ENCODE measurements around the gene CELF4.

Gene CELF4

DNA sequence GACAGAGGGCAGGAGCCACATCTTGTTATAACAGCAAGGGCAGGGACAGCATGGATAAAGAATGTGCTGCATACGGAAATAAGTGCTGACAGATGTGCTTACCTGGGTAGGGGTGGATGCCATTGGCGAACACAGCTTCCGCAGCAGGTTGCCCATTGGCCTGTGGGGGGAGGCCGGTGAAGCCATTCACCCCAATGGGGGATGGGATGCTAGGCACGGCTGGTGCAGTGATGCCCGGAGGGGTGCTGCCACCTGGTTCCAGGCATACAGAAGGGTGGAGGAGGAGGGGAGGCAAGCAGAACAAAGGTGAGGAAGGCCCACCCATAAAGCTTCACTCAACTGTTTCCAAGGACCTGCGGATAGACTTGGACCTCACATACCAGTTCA, 294.9 kb downstream of the CELF4 start:
- H3K27me3 ChIP-seq (ENCODE audit: control insufficient read depth in 5 of 5, insufficient read depth in 4 of 5, low read length in 5 of 5), result peaks cover 14 to 40% (median 37%) of the 10 kb centered on the region in 5 donors
- no peak overlapping the region for H3K9ac ChIP-seq (ENCODE audit: low read length in 5 of 5)
- H3K4me3 ChIP-seq (ENCODE audit: low read depth in 1 of 5, low read length in 5 of 5), result no peak overlapping the region
- no peaks in the 10 kb centered on the region for H3K9me3 ChIP-seq (ENCODE audit: control insufficient read depth in 5 of 5, low read length in 5 of 5)
- H3K27ac ChIP-seq (ENCODE audit: low read depth, low read length), result no peak overlapping the region
- H3K36me3 ChIP-seq (ENCODE audit: control insufficient read depth in 5 of 5, insufficient read depth in 5 of 5, low read length in 5 of 5), result no peaks in the 10 kb centered on the region
- H3K4me1 ChIP-seq (ENCODE audit: control insufficient read depth in 5 of 5, insufficient read depth in 5 of 5, low read length in 5 of 5), result no peaks in the 10 kb centered on the region

DNA sequence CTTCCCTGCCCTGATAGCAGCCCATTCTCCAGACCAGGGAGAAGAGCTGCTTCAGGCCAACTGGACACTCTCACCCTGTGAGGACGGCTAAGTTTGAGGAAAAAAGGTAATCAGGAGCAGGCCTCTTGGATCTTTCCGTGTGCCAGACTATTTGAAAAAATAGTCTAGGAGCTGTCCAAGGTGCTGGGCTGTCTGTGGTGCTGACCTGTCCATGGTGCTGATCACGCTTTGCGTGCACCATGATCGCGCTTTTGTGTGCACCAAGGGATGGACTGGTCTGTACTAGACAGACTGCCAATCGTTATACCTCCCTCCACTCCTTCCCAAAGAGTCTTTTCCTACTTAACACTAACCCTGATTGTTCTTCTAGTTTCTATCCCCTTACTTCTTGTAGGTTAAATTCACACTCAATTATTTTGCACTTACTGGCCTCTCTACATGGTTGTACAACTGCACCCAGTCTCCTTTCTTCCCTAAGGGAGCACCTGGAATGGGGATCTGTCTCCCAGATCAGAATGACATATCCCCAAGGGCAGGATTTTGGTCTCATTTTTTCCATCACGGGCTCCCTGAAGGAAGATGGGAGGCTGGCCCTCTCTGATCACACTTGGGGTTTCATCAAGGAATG, 295.4 kb downstream of the CELF4 start:
- H3K27me3 ChIP-seq (ENCODE audit: control insufficient read depth in 5 of 5, insufficient read depth in 4 of 5, low read length in 5 of 5), result peaks cover 13 to 40% (median 35%) of the 10 kb centered on the region in 5 donors
- no peaks in the 10 kb centered on the region for H3K9me3 ChIP-seq (ENCODE audit: control insufficient read depth in 5 of 5, low read length in 5 of 5)
- no peak overlapping the region for H3K4me3 ChIP-seq (ENCODE audit: low read depth in 1 of 5, low read length in 5 of 5)
- no peak overlapping the region for H3K27ac ChIP-seq (ENCODE audit: low read depth, low read length)
- H3K4me1 ChIP-seq (ENCODE audit: control insufficient read depth in 5 of 5, insufficient read depth in 5 of 5, low read length in 5 of 5), result no peaks in the 10 kb centered on the region
- no peaks in the 10 kb centered on the region for H3K36me3 ChIP-seq (ENCODE audit: control insufficient read depth in 5 of 5, insufficient read depth in 5 of 5, low read length in 5 of 5)
- no peak overlapping the region for H3K9ac ChIP-seq (ENCODE audit: low read length in 5 of 5)

DNA sequence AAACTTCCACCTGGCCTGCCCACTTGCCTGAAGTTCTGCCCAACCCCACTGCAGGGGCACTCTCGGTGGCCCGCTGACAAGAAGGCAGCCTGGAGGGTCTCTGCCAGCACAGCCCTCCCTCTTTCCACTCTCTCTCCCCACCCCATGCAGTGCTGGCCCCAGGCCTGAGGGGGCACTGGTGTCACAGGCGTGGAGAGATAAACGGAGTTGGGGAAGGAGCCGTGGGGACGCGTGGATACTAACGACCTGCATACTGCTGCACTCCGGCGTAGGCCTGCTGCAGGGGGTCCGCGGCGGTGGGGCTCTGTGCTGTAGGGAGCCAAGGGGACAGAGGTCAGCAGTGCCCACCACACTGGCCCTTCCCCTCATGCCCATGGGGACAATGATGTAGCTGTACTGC, 299.3 kb downstream of the CELF4 start:
- Histone ChIP-seq H3K9ac (ENCODE audit: low read length in 5 of 5) (no peak overlapping the region), H3K4me3 (ENCODE audit: low read depth in 1 of 5, low read length in 5 of 5) (no peak overlapping the region), H3K36me3 (ENCODE audit: control insufficient read depth in 5 of 5, insufficient read depth in 5 of 5, low read length in 5 of 5) (no peaks in the 10 kb centered on the region), H3K27me3 (ENCODE audit: control insufficient read depth in 5 of 5, insufficient read depth in 4 of 5, low read length in 5 of 5) (peaks cover 0 to 35% (median 15%) of the 10 kb centered on the region in 5 donors), H3K27ac (ENCODE audit: low read depth, low read length) (no peak overlapping the region), H3K4me1 (ENCODE audit: control insufficient read depth in 5 of 5, insufficient read depth in 5 of 5, low read length in 5 of 5) (no peaks in the 10 kb centered on the region), H3K9me3 (ENCODE audit: control insufficient read depth in 5 of 5, low read length in 5 of 5) (no peaks in the 10 kb centered on the region)

DNA sequence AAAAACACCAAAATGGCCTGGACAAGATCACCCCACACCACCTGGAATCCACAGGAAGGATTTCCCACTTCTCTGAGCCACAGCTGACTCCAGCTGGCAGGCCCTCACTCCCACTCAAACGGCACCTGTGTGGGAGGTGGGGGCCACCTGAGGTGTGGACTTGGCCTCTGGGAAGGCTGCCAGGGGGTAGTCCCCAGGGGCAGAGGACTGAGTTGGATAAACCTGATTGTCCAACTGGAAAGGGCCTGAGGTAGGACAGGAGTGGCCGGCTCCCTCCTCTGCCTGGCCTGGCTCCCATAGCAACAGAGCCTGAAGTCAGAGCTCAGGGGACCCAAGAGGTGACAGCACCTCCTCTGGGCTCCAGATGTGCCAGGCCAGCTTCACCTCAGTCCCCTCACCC, 300.2 kb downstream of the CELF4 start:
- Histone ChIP-seq H3K9ac (ENCODE audit: low read length in 5 of 5) (no peak overlapping the region), H3K27me3 (ENCODE audit: control insufficient read depth in 5 of 5, insufficient read depth in 4 of 5, low read length in 5 of 5) (peaks cover 0 to 35% (median 16%) of the 10 kb centered on the region in 5 donors), H3K4me3 (ENCODE audit: low read depth in 1 of 5, low read length in 5 of 5) (no peak overlapping the region), H3K4me1 (ENCODE audit: control insufficient read depth in 5 of 5, insufficient read depth in 5 of 5, low read length in 5 of 5) (no peaks in the 10 kb centered on the region), H3K9me3 (ENCODE audit: control insufficient read depth in 5 of 5, low read length in 5 of 5) (no peaks in the 10 kb centered on the region), H3K36me3 (ENCODE audit: control insufficient read depth in 5 of 5, insufficient read depth in 5 of 5, low read length in 5 of 5) (no peaks in the 10 kb centered on the region), H3K27ac (ENCODE audit: low read depth, low read length) (no peak overlapping the region)

DNA sequence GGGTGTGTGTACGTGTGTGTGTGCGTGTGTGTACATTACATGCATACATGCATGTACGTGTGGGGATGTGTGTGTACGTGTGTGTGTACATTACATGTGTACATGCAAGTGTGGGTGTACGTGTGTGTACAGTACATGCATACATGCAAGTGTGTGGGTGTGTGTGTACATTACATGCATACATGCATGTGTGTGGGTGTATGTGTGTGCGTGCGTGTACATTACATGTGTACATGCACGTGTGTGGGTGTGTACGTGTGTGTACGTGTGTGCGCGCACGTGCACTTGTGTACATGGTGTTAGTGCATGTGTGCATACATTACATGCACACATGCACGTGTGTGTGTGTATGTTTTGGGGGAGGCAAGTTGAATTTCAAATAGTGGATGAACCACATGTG, 300.6 kb downstream of the CELF4 start:
- no peaks in the 10 kb centered on the region for H3K36me3 ChIP-seq (ENCODE audit: control insufficient read depth in 5 of 5, insufficient read depth in 5 of 5, low read length in 5 of 5)
- H3K4me1 ChIP-seq (ENCODE audit: control insufficient read depth in 5 of 5, insufficient read depth in 5 of 5, low read length in 5 of 5), result no peaks in the 10 kb centered on the region
- H3K4me3 ChIP-seq (ENCODE audit: low read depth in 1 of 5, low read length in 5 of 5), result no peak overlapping the region
- H3K27ac ChIP-seq (ENCODE audit: low read depth, low read length), result no peak overlapping the region
- H3K9ac ChIP-seq (ENCODE audit: low read length in 5 of 5), result no peak overlapping the region
- H3K9me3 ChIP-seq (ENCODE audit: control insufficient read depth in 5 of 5, low read length in 5 of 5), result no peaks in the 10 kb centered on the region
- peaks cover 0 to 35% (median 16%) of the 10 kb centered on the region in 5 donors for H3K27me3 ChIP-seq (ENCODE audit: control insufficient read depth in 5 of 5, insufficient read depth in 4 of 5, low read length in 5 of 5)

DNA sequence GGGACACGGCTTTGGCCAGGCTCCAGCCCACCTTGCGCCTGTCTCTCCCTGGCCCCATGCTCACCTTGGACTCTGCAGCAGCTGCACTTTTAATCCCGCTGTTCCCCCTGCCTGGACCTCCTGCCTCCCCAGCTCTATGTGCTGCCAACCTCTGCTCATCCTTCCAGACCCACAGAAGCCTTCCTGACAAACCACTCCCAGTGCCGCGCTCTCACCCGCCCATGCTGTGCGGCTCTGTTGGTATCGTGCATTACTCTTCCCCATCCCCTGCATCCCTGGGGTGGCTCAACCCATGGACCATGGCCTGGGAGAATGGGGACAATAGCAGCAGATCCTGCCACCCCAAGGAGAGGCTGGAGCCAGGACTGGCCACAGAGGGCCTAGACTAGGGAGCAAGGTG, 303.6 kb downstream of the CELF4 start:
- H3K36me3 ChIP-seq (ENCODE audit: control insufficient read depth in 5 of 5, insufficient read depth in 5 of 5, low read length in 5 of 5), result no peaks in the 10 kb centered on the region
- H3K27me3 ChIP-seq (ENCODE audit: control insufficient read depth in 5 of 5, insufficient read depth in 4 of 5, low read length in 5 of 5), result peaks cover 3 to 46% (median 31%) of the 10 kb centered on the region in 5 donors
- no peak overlapping the region for H3K9ac ChIP-seq (ENCODE audit: low read length in 5 of 5)
- no peaks in the 10 kb centered on the region for H3K4me1 ChIP-seq (ENCODE audit: control insufficient read depth in 5 of 5, insufficient read depth in 5 of 5, low read length in 5 of 5)
- no peak overlapping the region for H3K27ac ChIP-seq (ENCODE audit: low read depth, low read length)
- no peaks in the 10 kb centered on the region for H3K9me3 ChIP-seq (ENCODE audit: control insufficient read depth in 5 of 5, low read length in 5 of 5)
- no peak overlapping the region for H3K4me3 ChIP-seq (ENCODE audit: low read depth in 1 of 5, low read length in 5 of 5)

DNA sequence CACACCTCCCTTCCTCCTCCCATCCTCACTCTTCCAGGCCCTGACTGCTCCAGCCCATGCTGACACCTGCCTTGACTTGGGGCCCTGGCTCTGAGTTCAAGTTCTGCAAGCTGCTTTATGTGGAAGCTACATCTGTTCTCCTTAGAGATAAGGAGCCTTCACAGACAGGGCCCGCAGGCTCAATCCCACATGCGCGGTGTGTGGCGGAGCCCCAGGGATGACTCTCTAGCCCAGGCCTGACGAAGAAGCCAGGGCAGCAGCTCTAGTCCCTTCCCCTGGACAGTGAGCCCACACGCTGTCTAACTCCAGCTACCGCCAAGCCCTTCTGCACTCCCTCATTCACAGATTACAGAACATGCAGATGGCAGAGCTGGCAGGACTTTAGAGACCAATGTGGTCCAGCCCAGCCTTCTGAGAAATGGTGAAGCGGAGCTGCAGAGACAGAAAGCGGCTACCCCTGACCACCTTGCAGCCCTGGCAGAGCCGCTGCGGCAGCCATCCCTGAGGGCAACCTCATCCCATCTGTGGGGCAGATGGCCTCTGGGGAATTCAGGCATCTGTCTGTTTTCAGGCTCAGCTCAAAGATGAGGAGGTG, 304.3 kb downstream of the CELF4 start:
- Histone ChIP-seq H3K4me1 (ENCODE audit: control insufficient read depth in 5 of 5, insufficient read depth in 5 of 5, low read length in 5 of 5) (no peaks in the 10 kb centered on the region), H3K9ac (ENCODE audit: low read length in 5 of 5) (no peak overlapping the region), H3K27ac (ENCODE audit: low read depth, low read length) (no peak overlapping the region), H3K4me3 (ENCODE audit: low read depth in 1 of 5, low read length in 5 of 5) (no peak overlapping the region), H3K9me3 (ENCODE audit: control insufficient read depth in 5 of 5, low read length in 5 of 5) (no peaks in the 10 kb centered on the region), H3K27me3 (ENCODE audit: control insufficient read depth in 5 of 5, insufficient read depth in 4 of 5, low read length in 5 of 5) (peaks cover 3 to 41% (median 29%) of the 10 kb centered on the region in 5 donors), H3K36me3 (ENCODE audit: control insufficient read depth in 5 of 5, insufficient read depth in 5 of 5, low read length in 5 of 5) (no peaks in the 10 kb centered on the region)

DNA sequence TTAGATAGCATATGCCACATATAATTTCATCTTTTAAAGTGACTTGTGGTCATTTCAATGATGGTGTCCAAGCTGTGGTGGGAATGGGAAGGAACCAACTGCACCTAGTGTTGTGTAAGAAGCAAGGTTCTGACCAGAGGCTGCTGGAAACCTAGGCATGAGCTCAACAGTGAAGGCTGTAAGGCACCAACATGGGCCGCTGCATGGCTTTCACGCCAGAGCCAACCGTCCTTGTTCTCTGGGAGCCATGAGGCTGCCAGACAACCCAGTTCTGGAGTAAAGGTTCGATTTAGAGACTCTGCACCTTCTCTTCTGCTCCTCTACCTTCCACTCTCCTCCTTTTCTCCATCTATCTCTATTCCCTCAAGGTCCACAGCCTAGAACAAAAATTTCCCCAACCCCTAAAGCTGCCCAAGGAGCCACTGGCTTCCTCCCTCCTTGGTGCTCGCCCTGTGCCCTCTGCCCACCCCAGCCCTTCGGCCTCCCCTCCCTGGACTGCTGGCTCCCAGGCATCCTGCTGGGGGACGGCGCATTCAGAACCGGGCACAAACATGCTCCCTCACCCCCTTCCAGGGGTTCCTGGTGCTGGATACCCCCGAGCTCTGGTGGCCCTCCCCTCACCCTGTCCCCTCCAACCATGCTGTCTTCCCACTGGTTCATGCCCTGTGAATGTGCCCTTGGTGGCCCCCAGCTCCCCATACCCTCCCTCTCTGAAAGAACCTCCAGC, 305.1 kb downstream of the CELF4 start:
- H3K9me3 ChIP-seq (ENCODE audit: control insufficient read depth in 5 of 5, low read length in 5 of 5), result no peaks in the 10 kb centered on the region
- no peak overlapping the region for H3K27ac ChIP-seq (ENCODE audit: low read depth, low read length)
- H3K4me1 ChIP-seq (ENCODE audit: control insufficient read depth in 5 of 5, insufficient read depth in 5 of 5, low read length in 5 of 5), result no peaks in the 10 kb centered on the region
- no peak overlapping the region for H3K4me3 ChIP-seq (ENCODE audit: low read depth in 1 of 5, low read length in 5 of 5)
- H3K9ac ChIP-seq (ENCODE audit: low read length in 5 of 5), result no peak overlapping the region
- peaks cover 6 to 39% (median 28%) of the 10 kb centered on the region in 5 donors for H3K27me3 ChIP-seq (ENCODE audit: control insufficient read depth in 5 of 5, insufficient read depth in 4 of 5, low read length in 5 of 5)
- H3K36me3 ChIP-seq (ENCODE audit: control insufficient read depth in 5 of 5, insufficient read depth in 5 of 5, low read length in 5 of 5), result no peaks in the 10 kb centered on the region

DNA sequence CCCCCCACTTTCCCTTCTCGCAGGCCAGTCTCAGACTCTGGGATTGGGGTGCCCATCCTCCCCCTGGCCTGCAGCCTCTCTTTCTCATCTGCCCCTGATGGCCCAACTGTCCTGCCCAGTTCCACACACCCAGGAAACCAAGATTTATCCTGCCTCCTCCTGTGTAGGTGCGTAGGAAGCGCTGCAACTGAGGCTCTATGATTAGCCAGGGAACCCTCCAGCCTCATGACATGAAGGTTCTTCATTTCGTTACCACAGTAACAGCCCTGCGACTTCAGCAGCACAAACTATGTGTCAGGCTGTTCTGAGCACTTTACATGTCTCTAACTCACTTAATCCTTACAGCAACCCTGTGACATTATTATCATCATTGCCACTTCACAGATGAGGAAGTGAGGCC, 305.9 kb downstream of the CELF4 start:
- Histone ChIP-seq H3K9me3 (ENCODE audit: control insufficient read depth in 5 of 5, low read length in 5 of 5) (no peaks in the 10 kb centered on the region), H3K36me3 (ENCODE audit: control insufficient read depth in 5 of 5, insufficient read depth in 5 of 5, low read length in 5 of 5) (no peaks in the 10 kb centered on the region), H3K4me1 (ENCODE audit: control insufficient read depth in 5 of 5, insufficient read depth in 5 of 5, low read length in 5 of 5) (peaks cover 0 to under 1% (median 0%) of the 10 kb centered on the region in 5 donors), H3K9ac (ENCODE audit: low read length in 5 of 5) (no peak overlapping the region), H3K4me3 (ENCODE audit: low read depth in 1 of 5, low read length in 5 of 5) (no peak overlapping the region), H3K27me3 (ENCODE audit: control insufficient read depth in 5 of 5, insufficient read depth in 4 of 5, low read length in 5 of 5) (peaks cover 14 to 44% (median 27%) of the 10 kb centered on the region in 5 donors), H3K27ac (ENCODE audit: low read depth, low read length) (no peak overlapping the region)

DNA sequence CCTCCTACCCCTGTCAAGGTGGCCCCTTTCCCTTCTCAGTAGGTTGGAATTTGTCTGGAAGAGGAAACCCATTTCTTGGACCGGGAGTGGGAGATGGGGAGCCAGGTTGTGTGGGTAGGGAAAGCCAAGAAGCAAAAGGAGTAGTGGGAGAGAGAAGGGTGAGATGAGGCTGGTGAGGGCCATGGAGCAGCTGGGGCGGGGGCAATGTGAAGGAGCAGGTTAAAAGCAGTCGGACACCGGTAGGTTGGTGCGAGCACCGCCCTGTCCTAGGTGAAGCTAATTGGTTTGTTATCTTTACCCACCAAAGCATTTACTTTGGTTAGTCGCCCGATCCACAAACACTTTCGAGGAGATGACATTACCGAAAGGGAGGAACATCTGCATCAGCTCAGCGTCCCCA, 306.8 kb downstream of the CELF4 start:
- Histone ChIP-seq H3K9ac (ENCODE audit: low read length in 5 of 5) (no peak overlapping the region), H3K4me3 (ENCODE audit: low read depth in 1 of 5, low read length in 5 of 5) (no peak overlapping the region), H3K27me3 (ENCODE audit: control insufficient read depth in 5 of 5, insufficient read depth in 4 of 5, low read length in 5 of 5) (peaks cover 18 to 48% (median 31%) of the 10 kb centered on the region in 5 donors), H3K27ac (ENCODE audit: low read depth, low read length) (no peak overlapping the region), H3K36me3 (ENCODE audit: control insufficient read depth in 5 of 5, insufficient read depth in 5 of 5, low read length in 5 of 5) (no peaks in the 10 kb centered on the region), H3K4me1 (ENCODE audit: control insufficient read depth in 5 of 5, insufficient read depth in 5 of 5, low read length in 5 of 5) (peaks cover 0 to 7% (median 5%) of the 10 kb centered on the region in 5 donors), H3K9me3 (ENCODE audit: control insufficient read depth in 5 of 5, low read length in 5 of 5) (no peaks in the 10 kb centered on the region)

Measured in subcutaneous abdominal adipose tissue (tissue), 5 donors.